T-helper 17 cell (primary cell): Measurements from ENCODE around the gene SLCO2A1. TPM values are rescaled to one million over a fixed set of nuclear protein-coding genes. Genes with fewer than 3 reads are reported as not detected.

Experiments
- ATAC-seq: fragments of 150-1000 bp; cut with Tn5 transposase; 2 replicates; pipeline ENCODE4 v1.10.0; 2021; ENCODE audit warnings: mild to moderate bottlenecking, moderate library complexity
- DNase-seq, 3 donors: peaks; one replicate each; pipeline versions ENCODE4 v3.0.0 to v3.0.0-alpha.2; 2020 to 2021
- H3K9me3 ChIP-seq: one replicate; pipeline ENCODE4 v1.7.0; 2013; ENCODE audit warnings: low read length, mild to moderate bottlenecking; ENCODE audit not compliant: control insufficient read depth, poor library complexity, severe bottlenecking
- H3K27ac Mint-ChIP-seq: one replicate; pipeline ENCODE4 v1.8.0; 2022; ENCODE audit warnings: mild to moderate bottlenecking, moderate library complexity, mixed read lengths
- H3K27me3 Mint-ChIP-seq: one replicate; pipeline ENCODE4 v1.8.0; 2022; ENCODE audit warnings: mixed read lengths
- H3K36me3 Mint-ChIP-seq: one replicate; pipeline ENCODE4 v1.8.0; 2022; ENCODE audit warnings: low read depth, mixed read lengths
- H3K4me1 Mint-ChIP-seq: one replicate; pipeline ENCODE4 v1.8.0; 2022; ENCODE audit warnings: mild to moderate bottlenecking, mixed read lengths
- H3K4me3 Mint-ChIP-seq: one replicate; pipeline ENCODE4 v1.8.0; 2022; ENCODE audit warnings: mild to moderate bottlenecking, moderate library complexity, mixed read lengths
- total RNA-seq, 4 donors: library from RNA in 2 of 4; stranded (reverse) in 2 of 4; gene quantifications; one replicate each; pipeline ENCODE4 v1.2.3 and lab custom pipeline; 2022 to 2026

SLCO2A1 gene
- total RNA-seq, 2 donors from 2014 or later = 0.16 TPM; not detected in 1

GRCh38 chr3:133901083-133901482, 128.6 kb downstream of the SLCO2A1 start:
- Mint-ChIP-seq H3K27me3 (peaks cover 47% of the 10 kb centered on the region), H3K4me3 (no peak overlapping the region), H3K36me3 (no peaks in the 10 kb centered on the region), H3K4me1 (peaks cover 2% of the 10 kb centered on the region), H3K27ac (no peak overlapping the region)
- ATAC-seq (no peak), DNase-seq (no peak)
- H3K9me3 ChIP-seq = no peaks in the 10 kb centered on the region

- no peaks in the 10 kb centered on the region for H3K9me3 ChIP-seq
- Mint-ChIP-seq H3K27ac (no peak overlapping the region), H3K4me3 (no peak overlapping the region), H3K4me1 (peaks cover 4% of the 10 kb centered on the region), H3K36me3 (no peaks in the 10 kb centered on the region), H3K27me3 (peaks cover 43% of the 10 kb centered on the region)
- no peak for ATAC-seq
- no peak for DNase-seq
Measured at GRCh38 chr3:133899311-133899710, 130.4 kb downstream of the SLCO2A1 start.

- H3K36me3 Mint-ChIP-seq = no peaks in the 10 kb centered on the region
Measured at GRCh38 chr3:133897547-133897946, 132.2 kb downstream of the SLCO2A1 start.

GRCh38 chr3:133896002-133896761, 133.5 kb downstream of the SLCO2A1 start:
- peaks cover 63% of the 10 kb centered on the region for H3K27me3 Mint-ChIP-seq
- no peak for ATAC-seq
- H3K36me3 Mint-ChIP-seq = no peaks in the 10 kb centered on the region
- no peak for DNase-seq
- H3K27ac Mint-ChIP-seq = no peak overlapping the region
- peak overlapping the region; percentile 71 for H3K4me3 Mint-ChIP-seq
- H3K4me1 Mint-ChIP-seq = peaks cover 4% of the 10 kb centered on the region
- H3K9me3 ChIP-seq = no peaks in the 10 kb centered on the region

More at GRCh38 chr3:133897547-133897946, 132.2 kb downstream of the SLCO2A1 start:
- no peak for DNase-seq
- H3K27me3 Mint-ChIP-seq = peaks cover 60% of the 10 kb centered on the region
- no peak for ATAC-seq
- no peak overlapping the region for H3K27ac Mint-ChIP-seq
- no peaks in the 10 kb centered on the region for H3K9me3 ChIP-seq
- no peak overlapping the region for H3K4me3 Mint-ChIP-seq
- peaks cover 4% of the 10 kb centered on the region for H3K4me1 Mint-ChIP-seq

- DNase-seq = no peak
- Mint-ChIP-seq H3K27me3 (peaks cover 69% of the 10 kb centered on the region), H3K36me3 (peaks cover 2% of the 10 kb centered on the region), H3K4me1 (peaks cover 4% of the 10 kb centered on the region), H3K27ac (no peak within 1 kb of the TSS), H3K4me3 (peak within 1 kb of the TSS; percentile 71)
- ATAC-seq = peak; percentile 57
- no peaks in the 10 kb centered on the region for H3K9me3 ChIP-seq
Measured at GRCh38 chr3:133895208-133896001, 134.3 kb downstream of the SLCO2A1 start, which contains the start of gene RAB6B. TSS of gene RAB6B (minus strand) at chr3:133895882. CDS start at chr3:133895466, 416 bp downstream.

- peaks cover 66% of the 10 kb centered on the region for H3K27me3 Mint-ChIP-seq
- H3K9me3 ChIP-seq = no peaks in the 10 kb centered on the region
- no peak overlapping the region for H3K27ac Mint-ChIP-seq
- peaks cover 4% of the 10 kb centered on the region for H3K4me1 Mint-ChIP-seq
- ATAC-seq = no peak
- DNase-seq = no peak
- H3K36me3 Mint-ChIP-seq = peaks cover 2% of the 10 kb centered on the region
- H3K4me3 Mint-ChIP-seq = no peak overlapping the region
Measured at GRCh38 chr3:133894353-133895207, 135.1 kb downstream of the SLCO2A1 start.

GRCh38 chr3:133893683-133894352, 135.9 kb downstream of the SLCO2A1 start:
- H3K9me3 ChIP-seq = no peaks in the 10 kb centered on the region
- DNase-seq (no peak), ATAC-seq (no peak)
- Mint-ChIP-seq H3K36me3 (peaks cover 2% of the 10 kb centered on the region), H3K27ac (no peak overlapping the region), H3K27me3 (peaks cover 62% of the 10 kb centered on the region), H3K4me1 (peaks cover 4% of the 10 kb centered on the region), H3K4me3 (no peak overlapping the region)

GRCh38 chr3:133892541-133893231, 137.0 kb downstream of the SLCO2A1 start:
- DNase-seq = no peak
- H3K4me3 Mint-ChIP-seq = no peak overlapping the region
- ATAC-seq = no peak
- no peaks in the 10 kb centered on the region for H3K9me3 ChIP-seq
- H3K27ac Mint-ChIP-seq = no peak overlapping the region
- H3K36me3 Mint-ChIP-seq = peaks cover 2% of the 10 kb centered on the region
- H3K27me3 Mint-ChIP-seq = peaks cover 56% of the 10 kb centered on the region
- H3K4me1 Mint-ChIP-seq = peaks cover 4% of the 10 kb centered on the region

GRCh38 chr3:133891662-133892378, 137.9 kb downstream of the SLCO2A1 start:
- H3K27me3 Mint-ChIP-seq = peaks cover 47% of the 10 kb centered on the region
- H3K36me3 Mint-ChIP-seq = peaks cover 2% of the 10 kb centered on the region
- H3K4me3 Mint-ChIP-seq = no peak overlapping the region
- H3K4me1 Mint-ChIP-seq = peaks cover 3% of the 10 kb centered on the region
- ATAC-seq (no peak), DNase-seq (no peak)
- no peaks in the 10 kb centered on the region for H3K9me3 ChIP-seq
- no peak overlapping the region for H3K27ac Mint-ChIP-seq

- no peak for DNase-seq
- no peak for ATAC-seq
- peaks cover 2% of the 10 kb centered on the region for H3K4me1 Mint-ChIP-seq
- no peak overlapping the region for H3K4me3 Mint-ChIP-seq
- no peaks in the 10 kb centered on the region for H3K9me3 ChIP-seq
- H3K27me3 Mint-ChIP-seq = peaks cover 45% of the 10 kb centered on the region
- H3K36me3 Mint-ChIP-seq = peaks cover 2% of the 10 kb centered on the region
- H3K27ac Mint-ChIP-seq = no peak overlapping the region
Measured at GRCh38 chr3:133890972-133891644, 138.6 kb downstream of the SLCO2A1 start.

- no peak overlapping the region for H3K27ac Mint-ChIP-seq
- H3K27me3 Mint-ChIP-seq = peaks cover 51% of the 10 kb centered on the region
- H3K4me1 Mint-ChIP-seq = peaks cover 2% of the 10 kb centered on the region
- H3K4me3 Mint-ChIP-seq = no peak overlapping the region
- DNase-seq (no peak), ATAC-seq (no peak)
- H3K36me3 Mint-ChIP-seq = peaks cover 2% of the 10 kb centered on the region
- no peaks in the 10 kb centered on the region for H3K9me3 ChIP-seq
Measured at GRCh38 chr3:133890037-133890436, 139.7 kb downstream of the SLCO2A1 start.
